GM18870 (cell line): ENCODE measurements around the gene SRSF4.
"Not testable (repeated sequence)": the region's sequence is repeated elsewhere in the genome, so short reads cannot be mapped to it uniquely, and the experiment has no call there.

Source experiments
- ATAC-seq: cut with Tn5 transposase; IDR thresholded peaks from one replicate; pipeline ENCODE4 v1.9.1; 2021; ENCODE audit warnings: moderate library complexity; ENCODE audit not compliant: unreplicated experiment

SRSF4 gene

GRCh38 chr1:29126198-29126597 lies 55.5 kb downstream of the SRSF4 start:
- no peak for ATAC-seq

DNA sequence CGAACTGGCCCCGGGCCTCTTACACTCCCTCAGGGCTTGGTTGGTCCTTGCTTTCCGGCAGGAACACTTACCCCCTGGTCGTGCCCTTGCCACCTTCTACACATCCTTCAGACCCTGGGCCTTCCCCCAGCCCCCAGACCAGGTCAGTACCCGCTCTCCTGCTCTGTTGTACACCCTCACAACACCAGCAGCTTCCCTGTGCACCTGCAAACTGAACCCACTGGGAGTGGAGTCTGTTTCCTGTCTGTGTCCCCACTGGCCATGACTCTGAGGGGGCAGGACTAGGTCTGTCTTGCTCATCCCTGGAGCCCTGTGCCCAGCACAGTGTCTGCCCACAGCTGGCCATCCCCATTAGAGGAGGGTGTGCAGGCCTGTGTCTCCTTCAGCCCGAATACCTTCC lies 55.9 kb downstream of the SRSF4 start:
- ATAC-seq: no peak

DNA sequence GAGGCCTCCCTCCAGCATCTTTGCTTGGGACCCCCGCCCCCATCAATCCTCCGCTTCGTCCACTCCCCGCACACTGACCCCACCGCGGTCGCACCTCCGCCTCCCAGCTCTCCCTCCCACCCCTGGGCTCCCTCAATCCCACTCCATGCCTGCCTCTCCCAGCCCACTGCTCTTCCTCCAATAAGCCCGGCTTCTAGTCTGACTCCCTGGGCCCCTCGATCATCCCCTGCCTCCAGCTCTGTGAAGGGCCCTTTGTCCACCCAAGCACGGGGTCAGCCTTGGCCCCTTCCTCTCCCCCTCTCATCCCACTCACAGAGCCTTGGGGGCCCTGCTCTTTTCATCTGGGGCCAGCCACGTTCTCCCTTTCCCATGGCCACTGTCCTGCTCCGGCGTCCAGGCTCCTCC lies 56.5 kb downstream of the SRSF4 start:
- no peak for ATAC-seq

DNA sequence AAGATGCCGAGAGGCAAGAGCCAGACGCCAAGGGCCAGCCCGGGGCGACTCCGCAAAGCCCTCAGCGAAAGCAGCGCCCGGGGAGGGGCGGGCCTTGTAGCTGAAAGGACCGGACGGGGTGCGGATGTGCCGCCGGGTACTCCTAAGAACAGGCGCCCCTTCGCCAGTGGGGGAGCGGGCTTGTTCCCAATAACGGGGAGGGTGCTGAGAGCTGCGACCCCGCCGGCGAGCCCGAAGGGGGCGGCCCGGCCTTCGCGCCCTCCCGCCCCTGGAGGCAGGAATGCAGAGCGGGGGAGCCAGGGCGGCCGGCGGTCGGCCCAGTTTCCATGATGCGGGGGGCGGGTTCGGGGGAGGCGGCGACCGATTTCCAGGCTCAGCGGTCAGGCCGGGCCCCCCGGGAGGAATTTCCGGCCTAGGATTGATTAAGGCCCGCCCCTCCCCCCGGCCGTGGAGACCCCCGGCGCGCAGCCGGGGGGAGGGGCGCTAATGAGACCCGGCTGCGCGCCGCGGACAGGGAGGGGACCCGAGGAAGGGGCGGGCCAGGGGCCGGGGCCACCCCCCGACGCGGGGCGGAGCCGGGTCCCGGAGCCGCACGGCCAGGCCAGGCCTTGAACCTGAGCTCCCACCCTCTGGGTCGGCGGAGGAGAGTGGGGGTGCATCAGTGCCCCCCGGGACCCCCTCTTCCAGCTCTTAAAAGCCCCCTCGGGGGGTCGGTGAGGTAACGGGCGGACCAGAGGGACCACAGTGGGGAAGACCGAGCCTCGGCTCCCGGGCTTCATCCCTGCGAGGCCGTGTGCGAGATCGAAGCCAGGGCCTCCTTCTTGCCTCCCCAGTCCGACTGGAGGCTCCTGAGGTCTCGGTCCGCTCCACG lies 57.1 kb downstream of the SRSF4 start:
- no peak for ATAC-seq

DNA sequence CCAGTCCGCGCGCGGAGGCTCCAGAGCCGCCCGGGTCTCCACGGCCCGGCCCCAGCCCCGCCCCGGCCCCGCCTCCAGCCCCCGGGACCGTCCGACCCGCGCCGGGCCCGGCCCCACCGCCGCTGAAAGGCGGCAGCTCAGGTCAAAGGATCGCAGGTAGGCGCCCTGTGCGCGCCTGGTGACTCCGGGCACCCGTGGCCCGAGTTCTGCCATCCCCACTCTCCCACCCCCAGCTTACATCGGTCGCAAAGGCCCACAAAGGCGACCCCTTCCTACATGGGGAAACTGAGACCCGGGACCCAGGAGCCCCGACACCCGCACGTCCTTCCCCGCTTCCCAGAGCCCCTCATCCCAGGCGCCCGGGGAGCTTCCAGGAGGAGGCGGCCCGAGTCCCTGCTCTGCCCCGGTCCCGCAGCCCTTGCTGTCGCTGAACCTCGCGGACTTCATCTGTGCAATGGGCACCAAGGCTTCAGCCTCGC lies 57.8 kb downstream of the SRSF4 start, which contains the start of gene TMEM200B:
Gene TMEM200B (minus strand): TSS at position 17 of the 479 bp plus-strand sequence. CDS start 2,075 bp downstream, outside the sequence.
- ATAC-seq: no peak

- ATAC-seq: no peak
Measured at GRCh38 chr1:29123053-29123886, 58.4 kb downstream of the SRSF4 start.

- no peak for ATAC-seq
Measured at GRCh38 chr1:29122682-29123052, 59.0 kb downstream of the SRSF4 start.

DNA sequence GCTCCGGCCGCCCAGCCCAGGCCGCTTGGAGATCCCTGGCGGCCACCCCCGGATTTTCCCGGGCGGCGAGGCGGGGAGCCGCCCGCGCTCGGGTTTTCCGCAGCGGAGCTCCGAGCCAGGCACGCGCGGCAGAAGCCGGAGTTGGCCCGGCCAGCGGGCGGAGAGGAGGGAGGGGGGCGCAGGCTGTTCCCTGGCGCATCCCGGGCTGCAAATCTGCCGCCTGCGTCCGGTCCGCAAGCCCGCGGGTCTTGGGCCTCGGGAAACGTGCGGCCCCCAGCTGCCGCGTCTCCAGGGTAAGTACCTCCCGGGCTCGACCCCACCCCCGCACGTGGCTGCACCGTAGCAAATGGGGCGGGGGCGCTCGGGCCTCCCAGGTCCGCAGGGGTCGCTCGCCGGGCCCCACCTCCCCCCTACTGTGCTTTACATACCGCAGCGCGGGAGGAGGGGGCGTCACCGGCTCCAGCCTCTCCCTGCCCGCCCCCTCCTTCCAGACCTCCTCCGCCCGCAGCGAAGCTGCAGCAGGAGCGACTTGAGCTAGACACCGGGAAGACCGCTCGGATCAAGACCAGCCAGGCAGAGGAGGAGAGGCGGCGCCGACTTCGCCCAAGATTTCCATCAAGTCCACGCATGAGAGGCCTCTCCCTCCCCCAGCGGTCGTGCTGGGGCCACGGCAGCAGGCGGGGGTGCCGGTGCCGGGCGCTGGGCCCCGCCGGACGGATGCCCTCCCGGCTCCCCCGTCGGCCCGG lies 59.6 kb downstream of the SRSF4 start:
- no peak for ATAC-seq

DNA sequence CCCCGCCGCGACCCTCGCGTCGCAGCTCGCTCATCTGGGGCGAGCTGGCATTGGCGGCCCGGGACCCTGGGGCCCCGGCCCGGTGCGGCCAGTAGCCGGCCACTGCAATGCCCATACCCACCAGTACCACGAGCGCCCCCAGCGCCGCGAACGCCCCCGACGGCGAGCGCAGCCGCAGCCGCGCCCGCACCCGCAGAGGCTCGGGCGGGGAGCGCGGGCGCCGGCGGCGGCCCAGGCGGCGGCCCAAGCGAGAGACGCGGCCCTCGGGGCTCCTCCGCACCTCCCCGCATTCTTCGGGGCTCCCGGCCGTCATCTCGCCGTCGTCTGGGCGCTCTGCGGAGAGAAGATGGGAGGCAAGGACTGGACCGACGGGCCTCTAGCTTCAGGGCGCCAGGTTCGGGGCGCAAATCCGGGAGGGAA lies 60.2 kb downstream of the SRSF4 start:
- no peak for ATAC-seq

DNA sequence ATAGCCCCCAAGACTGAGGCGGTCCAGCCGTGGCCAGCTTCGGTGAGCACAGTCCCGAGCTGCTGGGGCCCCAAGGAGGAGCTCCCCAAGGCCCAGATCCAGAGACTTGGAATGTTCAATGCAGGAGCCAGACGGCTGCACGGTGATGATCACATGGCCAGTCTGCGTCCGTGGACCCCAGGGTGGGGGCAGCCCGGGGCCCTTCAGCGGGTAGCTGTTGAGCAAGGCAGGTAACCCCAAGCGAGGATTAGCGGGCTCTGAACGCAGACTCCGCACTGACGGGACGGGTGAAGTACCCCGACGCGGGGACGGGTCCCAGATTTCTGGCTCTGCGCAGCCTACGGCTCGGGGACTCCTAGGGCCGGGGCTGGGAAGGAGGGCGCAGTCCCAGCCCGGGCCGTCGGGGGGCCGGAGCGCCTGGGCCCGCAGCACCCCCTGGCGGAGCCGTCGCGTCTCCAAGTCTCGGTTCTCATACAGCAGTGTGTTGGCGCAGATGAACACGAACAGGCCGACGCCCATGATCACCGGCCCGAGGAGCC lies 60.7 kb downstream of the SRSF4 start:
- ATAC-seq: no peak

GRCh38 chr1:29120367-29120766 lies 61.3 kb downstream of the SRSF4 start:
- no peak for ATAC-seq

- ATAC-seq: no peak
Measured at GRCh38 chr1:29119121-29119929, 62.4 kb downstream of the SRSF4 start.

DNA sequence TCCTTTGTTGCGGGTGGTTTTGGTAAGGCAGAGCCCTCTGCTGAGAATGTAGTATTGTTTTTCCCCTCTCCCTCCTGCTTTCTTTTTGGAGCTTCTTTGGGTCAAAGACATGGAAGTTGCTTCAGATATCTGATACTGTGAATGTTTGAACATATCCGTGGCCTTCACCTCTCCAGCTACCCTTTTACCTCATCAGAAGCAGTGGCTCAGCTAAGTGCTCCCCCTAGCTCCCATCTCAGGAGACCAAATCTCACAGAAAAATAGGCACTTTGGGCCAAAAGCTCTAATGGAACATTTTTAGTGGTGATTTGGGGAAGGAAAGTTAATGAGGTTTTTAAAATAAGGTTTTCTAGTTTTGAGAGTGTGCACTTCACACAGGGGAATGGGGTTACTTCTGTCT lies 64.3 kb downstream of the SRSF4 start:
- ATAC-seq: no peak

- ATAC-seq: no peak
Measured at GRCh38 chr1:29114654-29115053, 67.0 kb downstream of the SRSF4 start.

DNA sequence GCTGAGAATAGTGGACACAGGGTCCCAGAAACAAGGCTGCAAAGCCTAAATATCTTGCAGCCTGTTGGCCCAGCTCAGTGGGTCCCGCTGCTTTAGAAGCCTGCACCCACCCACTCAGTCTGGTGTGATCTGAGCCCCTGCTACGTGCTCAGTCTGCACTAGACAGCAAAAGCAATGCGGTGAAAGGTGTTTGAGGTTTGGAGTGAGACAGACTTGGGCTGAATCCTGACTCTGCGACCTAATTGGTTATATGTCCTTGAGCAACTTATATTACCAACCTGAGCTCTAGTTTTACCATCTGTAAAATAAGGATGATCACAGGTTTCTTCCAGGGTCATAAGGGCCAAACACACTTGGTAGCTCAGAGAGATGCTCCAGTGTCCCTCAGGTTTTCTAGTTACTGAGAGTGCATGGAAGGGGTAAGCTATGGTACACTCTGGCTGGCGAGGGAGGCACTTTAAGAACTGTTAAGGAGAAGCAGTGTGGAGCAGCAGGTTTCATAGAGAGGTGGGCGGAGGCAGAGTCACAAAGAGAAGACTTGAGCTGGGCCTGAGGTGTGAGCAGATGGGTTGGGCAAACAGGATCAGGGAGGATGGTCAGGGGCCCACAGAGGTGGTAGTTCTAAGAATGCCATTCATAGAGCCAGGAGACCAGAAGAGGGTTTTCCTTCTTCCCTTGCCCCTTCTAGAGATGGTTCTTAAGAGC lies 68.1 kb downstream of the SRSF4 start:
- ATAC-seq: no peak

- no peak for ATAC-seq
Measured at GRCh38 chr1:29112705-29113412, 68.8 kb downstream of the SRSF4 start.

DNA sequence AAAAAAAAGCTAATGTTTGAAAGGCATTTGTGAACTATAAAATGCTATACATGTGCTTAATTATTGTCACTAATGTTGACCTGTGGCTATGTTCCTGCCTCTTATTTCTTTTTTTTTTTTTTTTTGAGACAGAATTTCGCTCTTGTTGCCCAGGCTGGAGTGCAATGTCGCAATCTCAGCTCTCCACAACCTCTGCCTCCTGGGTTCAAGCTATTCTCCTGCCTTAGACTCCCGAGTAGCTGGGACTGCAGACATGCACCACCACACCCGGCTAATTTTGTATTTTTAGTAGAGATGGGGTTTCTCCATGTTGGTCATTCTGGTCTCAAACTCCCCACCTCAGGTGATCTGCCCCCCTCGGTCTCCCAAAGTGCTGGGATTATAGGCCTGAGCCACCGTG lies 73.7 kb downstream of the SRSF4 start:
- not testable (repeated sequence) for ATAC-seq

- no peak for ATAC-seq
Measured at GRCh38 chr1:29105822-29106221, 75.9 kb downstream of the SRSF4 start.

- no peak for ATAC-seq
Measured at GRCh38 chr1:29100487-29100886, 81.2 kb downstream of the SRSF4 start.
